Activated naive CD4-positive, alpha-beta T cell treated with anti-CD3 and anti-CD28 coated beads, Interleukin-2, amount 50 U/mL, for 72 hours (primary cell): ENCODE measurements around the gene CLRN1. TPM values are rescaled to one million over a fixed set of nuclear protein-coding genes. Genes with fewer than 3 reads are reported as not detected.

Experiments
- total RNA-seq, 2 donors: library from RNA; stranded (reverse); gene quantifications; one replicate each; pipeline ENCODE4 v1.2.3, GENCODE V29; 2022

Gene CLRN1
- total RNA-seq, 2 donors from 2014 or later = not detected

Other genes starting within 250 kb of the CLRN1 start
- 10 to 100 TPM; 68.3 to 74.7 TPM for gene SIAH2, start 209.6 kb downstream of the CLRN1 start, total RNA-seq
- not detected for gene MINDY4B, start 67.3 kb downstream of the CLRN1 start, total RNA-seq
- 1 to 10 TPM; 1.5 to 6.9 TPM for gene MED12L, start 112.9 kb upstream of the CLRN1 start, total RNA-seq
- gene GPR171, start 230.5 kb upstream of the CLRN1 start, total RNA-seq = 100 to 1,000 TPM in 1 of 2 donors, 10 to 100 TPM in 1; 31.2 to 113 TPM